SKM-1 (cell line): ENCODE results near the gene HDHD3.
A peak's percentile ranks its signal among the peaks of the same experiment; 100 is the strongest.
"Not testable (repeated sequence)": the region's sequence is repeated elsewhere in the genome, so short reads cannot be mapped to it uniquely, and the experiment has no call there.

ENCODE experiments used
- DNase-seq: peaks from one replicate; lab custom pipeline; 2025; ENCODE audit not compliant: unreplicated experiment; lab: John Stamatoyannopoulos, UW

HDHD3 gene

DNA sequence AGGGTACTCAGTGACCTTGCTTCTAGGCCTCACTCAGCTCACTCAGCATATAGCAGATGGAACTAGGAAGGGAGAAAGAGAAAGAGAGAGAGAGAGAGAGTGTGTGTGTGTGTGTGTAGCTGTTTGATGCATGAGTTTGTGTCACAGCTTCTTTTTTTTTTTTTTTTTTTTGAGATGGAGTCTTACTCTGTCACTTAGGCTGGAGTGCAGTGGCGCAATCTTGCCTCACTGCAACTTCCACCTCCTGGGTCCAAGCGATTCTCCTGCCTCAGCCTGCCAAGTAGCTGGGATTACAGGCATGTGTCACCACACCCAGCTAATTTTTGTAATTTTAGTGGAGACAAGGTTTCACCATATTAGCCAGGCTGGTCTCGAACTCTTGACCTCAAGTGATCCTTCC lies 11.1 kb downstream of the HDHD3 start:
- not testable (repeated sequence) for DNase-seq

DNA sequence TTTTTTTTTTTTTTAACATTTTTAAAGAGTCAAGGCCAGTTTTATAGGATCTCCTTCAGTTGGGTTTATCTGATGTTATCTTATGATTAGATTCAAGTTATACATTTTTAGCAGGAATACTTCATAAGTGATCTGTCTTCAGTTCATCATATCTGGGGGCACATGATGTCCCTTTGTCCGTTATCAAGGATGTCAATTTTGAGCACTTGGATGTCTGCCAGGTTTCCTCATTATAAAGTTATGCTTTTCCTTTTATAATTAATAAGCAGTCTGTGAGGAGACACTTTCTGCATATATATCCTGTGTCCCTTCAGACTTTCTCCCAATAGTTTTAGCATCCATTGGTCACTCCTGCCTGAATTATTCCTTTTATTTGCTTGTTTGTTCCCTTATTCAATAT lies 11.8 kb downstream of the HDHD3 start:
- no peak for DNase-seq

DNA sequence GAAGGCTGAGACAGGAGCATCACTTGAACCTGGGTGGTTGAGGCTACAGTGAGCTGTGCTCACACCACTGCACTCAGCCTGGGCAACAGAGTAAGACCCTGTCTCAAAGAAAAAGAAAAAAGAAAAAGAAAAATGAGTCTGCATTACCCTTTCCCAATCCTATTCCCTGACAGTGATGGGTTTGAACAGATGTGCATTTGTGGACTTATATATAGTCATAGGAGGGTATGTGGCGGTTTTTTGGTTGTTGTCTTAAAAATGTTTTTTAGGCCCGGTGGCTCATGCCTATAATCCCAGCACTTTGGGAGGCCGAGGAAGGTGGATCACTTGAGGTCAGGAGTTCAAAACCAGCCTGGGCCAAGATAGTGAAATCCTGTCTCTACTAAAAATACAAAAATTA lies 13.4 kb downstream of the HDHD3 start:
- DNase-seq = no peak

DNA sequence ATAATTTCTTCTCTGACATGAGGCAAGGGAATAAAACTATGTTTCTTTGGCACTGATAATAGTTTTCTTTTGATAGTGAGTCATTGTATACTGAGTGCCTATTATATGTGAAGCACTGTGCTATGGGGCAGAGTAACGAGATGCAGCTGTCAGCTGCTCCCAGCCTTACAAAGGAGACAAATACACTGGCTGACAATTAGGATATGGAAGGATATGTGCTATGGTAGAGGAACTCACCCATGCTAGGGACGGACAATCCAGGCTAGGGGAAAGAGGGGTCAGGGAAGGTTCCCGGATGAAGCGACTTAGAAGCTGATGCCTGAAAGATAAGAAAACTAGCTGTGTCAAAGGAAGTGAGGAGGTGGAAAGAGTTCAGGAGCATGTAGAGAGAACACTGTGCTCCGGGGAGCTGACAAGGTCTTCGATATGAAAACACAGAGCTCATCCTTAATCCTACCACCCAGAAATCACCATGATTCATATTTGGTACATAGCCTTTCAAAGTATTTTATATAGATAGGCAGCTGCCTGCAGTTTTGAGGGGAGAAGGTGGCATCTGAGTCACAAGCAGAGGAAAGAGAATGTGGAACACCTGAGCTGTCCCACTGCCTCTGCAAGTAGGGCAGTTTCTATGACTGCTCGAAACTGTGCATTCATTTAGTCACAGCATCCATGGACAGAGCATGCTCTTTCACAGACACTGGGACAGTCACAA lies 15.3 kb downstream of the HDHD3 start:
- DNase-seq = no peak

DNA sequence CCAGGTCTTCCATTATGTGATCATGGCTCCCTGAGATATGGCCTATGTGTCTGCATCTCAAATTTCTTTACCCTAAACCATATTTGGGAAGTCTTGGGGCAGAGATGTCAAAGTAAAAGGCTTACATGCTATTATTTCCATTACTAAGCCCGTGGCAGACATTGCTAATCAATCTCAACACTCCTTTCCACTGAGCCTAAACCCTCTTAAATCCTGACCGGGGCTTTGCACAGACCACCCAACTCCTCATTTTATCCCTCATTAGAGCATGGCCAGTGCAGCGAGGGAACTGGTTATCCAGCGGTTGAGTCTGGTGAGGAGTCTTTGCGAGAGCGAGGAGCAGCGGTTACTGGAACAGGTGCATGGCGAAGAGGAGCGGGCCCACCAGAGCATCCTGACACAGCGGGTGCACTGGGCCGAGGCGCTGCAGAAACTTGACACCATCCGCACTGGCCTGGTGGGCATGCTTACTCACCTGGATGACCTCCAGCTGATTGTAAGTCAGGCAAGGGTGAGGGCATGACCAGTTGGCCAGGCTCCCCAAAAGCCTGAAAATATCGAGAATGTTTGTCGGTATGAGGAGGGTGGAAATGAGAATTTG lies 16.4 kb downstream of the HDHD3 start:
- DNase-seq = no peak

DNA sequence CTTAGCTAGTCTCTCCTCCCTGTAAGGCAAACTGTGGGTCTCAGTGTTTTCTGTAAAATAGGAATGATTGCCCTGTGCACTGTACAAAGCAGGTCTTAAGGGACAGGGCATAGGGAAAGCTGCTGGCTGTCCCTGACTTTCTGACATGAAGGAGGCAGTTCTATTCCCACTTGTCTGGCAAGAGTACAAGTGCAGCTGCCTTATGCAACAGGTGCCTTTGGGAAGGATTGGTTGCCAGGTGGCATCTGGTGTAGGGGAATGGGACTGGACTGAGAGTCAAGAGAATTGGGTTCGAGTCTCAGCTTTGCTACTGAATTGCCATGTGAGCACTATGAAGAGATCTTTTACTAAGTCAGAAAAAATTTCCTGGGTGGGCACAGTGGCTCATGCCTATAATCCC lies 17.4 kb downstream of the HDHD3 start:
- DNase-seq = no peak

DNA sequence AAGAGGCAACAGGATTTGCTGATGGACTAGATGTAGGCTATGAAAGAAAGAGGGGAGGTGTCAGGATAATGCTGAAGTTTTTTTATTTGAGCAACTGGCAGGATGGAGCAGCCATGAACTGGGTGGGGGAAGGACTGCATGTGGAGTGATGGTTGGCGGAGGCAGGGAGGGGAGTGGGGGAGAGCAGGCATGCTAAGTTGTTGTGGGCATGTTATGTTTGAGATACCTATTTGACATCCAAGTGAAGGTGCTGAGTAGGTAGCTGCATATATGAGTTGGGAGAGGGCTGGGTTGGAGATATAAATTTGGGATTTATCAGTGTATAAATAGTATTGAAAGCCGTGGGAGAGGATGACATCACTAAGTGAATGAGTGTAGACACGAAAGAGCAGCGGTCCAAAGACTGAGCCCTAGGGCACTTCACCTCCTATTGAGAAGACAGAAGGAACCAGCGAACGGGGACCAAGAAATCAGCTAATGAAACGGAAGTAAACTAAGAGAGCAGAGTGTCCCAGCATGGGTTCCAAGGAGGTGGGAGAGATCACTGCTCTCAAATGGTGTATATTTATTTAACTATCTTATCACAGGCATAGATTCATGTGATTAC lies 20.0 kb downstream of the HDHD3 start:
- DNase-seq = no peak

DNA sequence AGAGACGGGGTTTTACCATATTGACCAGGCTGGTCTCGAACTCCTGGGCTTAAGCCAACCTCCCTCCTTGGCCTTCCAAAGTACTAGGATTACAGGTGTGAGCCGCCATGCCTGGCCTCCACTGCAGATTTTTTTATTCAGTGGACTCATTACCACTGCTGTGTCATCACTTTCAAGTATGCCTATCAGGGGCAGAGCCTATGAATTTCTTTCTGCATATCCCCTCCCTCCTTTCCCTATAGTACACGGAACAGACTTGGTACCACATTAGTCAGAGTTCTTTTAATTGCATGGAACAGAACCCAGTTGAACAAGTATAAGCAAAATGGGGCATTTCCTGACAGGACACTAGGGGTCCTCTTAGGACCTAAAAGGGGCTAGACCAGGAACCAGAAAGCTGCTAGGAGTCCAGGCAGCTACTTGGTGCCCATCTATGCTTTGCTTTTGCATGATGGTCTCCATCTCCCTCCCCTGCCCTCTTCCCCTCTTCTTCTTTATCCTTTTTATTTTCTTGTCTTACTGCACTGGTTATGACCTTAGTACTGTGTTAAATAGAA lies 21.7 kb downstream of the HDHD3 start:
- no peak for DNase-seq

DNA sequence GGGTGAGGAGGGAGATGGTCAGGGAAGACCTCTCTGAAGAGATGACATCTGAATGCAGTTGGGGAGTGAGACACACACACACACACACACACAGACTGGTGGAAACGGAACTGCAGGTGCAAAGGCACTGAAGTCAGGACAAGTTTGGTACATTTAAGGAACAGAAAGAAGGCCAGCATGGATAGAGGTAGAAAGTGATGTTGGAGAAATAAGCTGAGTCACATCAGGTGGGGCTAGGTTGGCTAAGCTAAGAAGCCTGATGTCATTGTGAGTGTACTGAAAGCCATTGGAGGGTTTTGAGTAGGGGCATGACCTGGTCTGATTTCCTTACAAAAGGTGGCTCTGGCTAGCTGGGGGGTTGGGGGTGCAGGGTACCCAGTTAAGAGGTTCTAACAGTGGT lies 24.4 kb downstream of the HDHD3 start:
- no peak for DNase-seq

DNA sequence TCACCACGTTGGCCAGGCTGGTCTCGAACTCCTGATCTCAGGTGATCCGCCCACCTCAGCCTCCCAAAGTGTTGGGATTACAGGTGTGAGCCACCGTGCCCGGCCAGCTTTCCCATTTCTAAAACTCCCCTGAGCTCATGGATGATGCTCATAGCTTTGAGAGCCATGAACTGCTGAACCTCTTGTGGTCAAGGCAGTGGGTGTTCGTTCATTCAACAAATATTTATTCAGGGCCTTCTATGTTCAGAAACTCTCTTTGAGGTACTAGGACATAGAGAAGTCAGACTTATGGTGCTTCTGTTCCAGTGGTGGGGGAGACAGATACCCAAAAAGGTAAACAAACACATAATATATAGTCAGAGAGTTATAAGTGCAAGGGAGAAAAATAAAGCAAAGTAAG lies 24.8 kb downstream of the HDHD3 start:
- no peak for DNase-seq

DNA sequence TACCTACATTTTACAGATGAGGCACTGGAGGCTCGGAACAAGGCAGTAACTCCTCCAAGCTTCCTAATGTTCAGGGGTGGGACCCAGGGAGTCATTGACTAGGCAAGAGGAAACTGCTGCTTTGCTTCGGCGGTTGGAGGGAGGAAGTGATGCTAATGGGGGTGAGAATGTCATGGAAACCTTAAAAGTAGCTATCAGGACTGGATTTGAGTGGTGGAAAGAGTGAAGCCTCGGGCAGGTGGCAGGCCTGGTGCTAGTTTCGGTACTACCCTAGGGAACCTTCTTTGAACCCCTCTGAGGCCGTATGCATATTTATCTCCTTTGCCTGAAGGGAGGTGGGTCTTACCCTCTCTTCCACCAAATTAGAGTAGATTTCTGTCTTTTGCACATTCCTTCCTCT lies 25.8 kb downstream of the HDHD3 start:
- peak; percentile 18 for DNase-seq

DNA sequence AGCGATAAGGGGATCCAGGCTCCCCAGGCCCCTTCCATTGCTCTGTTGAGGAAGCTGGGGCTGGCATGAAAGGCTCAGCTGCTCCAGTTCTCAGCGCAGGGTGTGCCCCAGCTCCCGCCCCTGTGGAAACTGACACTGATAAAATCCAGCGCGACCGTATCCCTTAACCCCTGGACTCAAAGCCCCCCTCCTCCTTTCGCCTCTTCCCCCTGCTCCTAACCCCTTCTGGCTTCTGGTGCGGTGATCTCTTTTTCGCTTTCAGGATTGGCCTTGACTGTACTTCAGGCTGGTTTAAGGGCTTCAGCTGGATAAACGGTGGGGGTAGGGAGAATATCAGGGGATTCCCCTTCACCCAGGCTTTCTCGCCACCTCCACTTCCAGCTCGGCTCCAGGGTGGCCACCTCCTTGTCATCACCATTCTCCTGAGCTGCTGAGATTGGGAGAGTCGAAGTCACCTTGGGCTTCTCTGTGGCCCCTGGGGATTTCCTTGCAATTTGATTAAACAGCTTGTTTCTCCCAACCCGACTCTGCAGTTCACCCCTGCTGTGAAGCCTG lies 26.6 kb downstream of the HDHD3 start:
- DNase-seq = no peak

DNA sequence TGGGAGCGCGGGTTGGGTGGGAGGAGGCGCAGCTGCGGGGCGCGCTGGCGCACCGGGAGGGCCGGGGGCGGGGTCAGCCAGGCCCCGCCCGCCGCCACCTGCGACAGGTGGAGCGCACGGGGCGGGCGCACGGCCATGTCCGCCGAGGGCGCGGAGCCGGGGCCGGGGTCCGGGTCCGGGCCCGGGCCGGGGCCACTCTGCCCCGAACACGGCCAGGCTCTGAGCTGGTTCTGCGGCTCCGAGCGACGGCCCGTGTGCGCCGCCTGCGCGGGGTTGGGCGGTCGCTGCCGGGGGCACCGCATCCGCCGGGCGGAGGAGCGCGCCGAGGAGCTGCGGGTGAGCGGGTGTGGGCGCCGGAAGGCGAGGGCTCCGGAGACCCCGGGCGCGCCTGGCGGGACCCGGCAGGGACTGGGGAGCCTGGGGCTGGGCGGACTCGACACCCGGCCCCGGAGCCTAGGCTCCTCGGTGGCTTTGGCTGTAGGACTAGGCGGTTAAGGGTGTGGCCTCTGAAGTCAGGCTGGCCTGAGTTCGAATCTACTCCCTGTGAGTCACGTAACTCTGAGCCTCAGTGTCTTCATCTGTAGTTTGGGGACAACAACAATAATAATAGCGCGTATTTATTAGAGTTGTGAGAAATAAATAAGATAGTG lies 27.2 kb downstream of the HDHD3 start, which contains the start of gene BSPRY:
BSPRY (plus strand) TSS at position 97 of the 650 bp plus-strand sequence; CDS start at position 136, 39 bp downstream.
- no peak for DNase-seq

DNA sequence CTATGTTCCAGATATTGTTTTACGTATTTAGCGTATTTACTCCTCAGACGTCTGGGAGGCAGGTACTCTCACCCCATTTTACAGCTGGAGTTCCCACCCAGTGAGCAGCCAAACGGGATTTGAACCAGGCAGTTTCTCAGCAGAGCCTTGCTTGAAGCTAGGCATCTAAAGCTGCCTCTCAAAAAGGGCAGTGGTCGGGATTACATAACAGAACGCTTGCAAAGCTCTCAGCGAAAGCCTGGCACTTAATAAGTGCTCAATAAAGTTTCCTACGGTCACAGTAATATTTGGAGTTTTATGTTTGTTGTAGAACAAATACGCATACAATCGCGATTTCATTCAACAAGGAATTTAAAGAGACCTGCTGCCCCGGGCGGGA lies 27.7 kb downstream of the HDHD3 start:
- no peak for DNase-seq

DNA sequence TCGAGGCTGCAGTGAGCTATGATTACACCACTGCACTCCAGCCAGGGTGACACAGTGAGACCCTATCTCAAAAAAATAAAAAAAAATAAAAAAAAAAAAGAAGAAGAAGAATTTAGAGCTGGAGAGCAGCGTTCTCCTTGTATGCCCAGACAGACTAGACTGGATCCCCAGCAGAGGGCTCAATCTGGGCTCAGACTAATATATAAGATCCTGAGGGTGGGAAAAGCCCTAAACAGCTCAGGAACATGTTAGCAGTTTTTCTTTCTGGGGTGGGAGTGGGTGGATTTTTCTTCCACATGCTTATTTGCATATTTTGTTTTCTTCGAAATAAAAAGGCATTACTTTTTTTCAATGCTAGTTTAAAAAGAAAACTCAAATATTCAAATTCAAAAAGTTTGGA lies 28.3 kb downstream of the HDHD3 start:
- no peak for DNase-seq

DNA sequence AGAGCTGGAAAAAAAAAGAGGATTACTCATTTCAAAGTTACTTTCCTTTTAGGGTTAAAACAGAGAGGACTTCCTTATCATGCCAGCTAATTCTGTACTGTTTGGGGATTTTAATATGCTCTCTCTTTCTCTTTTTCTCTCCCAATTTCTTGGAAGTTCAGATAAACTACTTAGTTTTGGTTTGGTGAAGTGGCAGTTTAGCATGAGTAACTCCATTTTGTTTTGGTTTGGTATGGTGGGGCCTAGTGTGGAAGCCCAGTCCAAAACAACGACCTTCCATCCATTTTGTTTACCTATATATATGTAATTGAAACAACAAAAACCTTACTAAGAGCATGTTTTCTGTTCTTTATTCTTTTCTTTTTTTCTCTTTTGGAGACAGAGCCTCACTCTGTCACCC lies 31.1 kb downstream of the HDHD3 start:
- DNase-seq = no peak

DNA sequence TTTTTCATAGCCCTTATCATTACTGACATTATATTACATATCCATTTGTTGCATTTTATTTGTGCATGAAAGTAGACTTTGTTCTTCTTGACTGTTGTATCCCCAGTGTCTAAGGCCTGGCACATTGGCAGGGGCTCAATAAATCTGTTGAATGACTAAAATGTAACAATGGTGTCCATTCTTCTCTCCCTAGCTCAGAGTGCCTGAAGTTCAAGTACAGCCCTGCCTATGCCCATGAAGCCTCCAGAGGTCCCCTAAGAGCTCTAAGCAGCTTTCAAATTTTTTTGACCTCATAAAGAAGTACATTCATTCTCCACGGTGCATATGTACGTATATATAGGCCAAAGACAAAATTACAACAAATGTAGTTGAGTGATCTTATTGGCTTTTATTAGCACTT lies 31.6 kb downstream of the HDHD3 start:
- DNase-seq = no peak

DNA sequence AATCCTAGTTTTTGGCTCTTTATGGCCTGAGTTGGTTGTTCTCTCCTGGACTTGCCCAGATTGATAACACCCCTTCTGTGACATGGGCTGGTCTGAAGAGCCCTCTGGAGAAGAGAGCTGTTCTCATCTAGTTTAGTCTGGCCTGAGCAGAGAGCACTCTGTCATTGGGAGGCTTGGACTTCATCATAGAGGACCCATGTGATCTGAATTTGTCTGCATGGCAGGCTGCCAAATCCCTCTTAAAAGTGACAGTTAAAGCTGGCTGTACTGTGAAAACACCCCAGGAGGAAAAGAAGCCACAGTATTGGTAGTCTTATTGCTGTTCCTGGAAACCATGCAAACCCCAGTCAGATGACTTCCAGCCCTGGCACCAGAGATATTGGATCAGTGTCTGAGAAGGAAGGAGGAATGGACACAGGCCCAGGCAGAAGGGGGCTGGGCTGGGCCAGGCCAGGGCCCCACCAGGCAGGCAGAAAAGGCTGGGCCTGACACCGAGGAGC lies 33.0 kb downstream of the HDHD3 start:
- no peak for DNase-seq

DNA sequence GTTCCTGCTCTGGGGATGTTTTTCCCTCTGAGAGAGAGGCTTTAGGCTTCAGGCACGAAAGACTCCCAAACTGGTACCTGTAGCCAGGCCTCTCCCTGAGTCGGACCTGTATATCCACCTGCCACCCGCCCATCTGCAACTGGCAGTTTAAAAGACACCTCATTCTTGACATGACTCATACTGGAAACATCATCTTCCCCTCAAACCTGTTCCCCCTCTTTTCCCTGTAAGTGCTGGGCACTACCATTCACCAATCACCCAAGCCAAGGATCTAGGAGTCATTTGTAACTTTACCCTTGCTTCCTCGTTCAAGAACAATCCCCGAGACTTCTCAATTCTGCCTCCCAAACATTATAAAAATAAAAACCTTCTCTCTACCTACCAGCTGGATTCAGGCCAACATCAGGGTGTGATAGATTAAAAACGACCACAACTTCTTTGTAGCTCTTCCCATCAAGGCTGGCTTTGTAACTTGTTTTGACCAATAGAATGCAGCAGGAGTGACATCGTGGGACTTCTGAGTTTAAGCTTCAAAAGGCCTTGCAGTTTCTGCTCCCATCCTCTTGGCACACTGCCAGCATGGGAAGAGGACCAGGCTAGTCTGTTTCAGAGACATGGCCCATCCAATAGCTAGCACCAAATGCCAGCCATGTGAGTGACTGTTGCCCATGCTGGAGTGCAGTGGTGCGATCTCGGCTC lies 34.9 kb downstream of the HDHD3 start:
- no peak for DNase-seq

DNA sequence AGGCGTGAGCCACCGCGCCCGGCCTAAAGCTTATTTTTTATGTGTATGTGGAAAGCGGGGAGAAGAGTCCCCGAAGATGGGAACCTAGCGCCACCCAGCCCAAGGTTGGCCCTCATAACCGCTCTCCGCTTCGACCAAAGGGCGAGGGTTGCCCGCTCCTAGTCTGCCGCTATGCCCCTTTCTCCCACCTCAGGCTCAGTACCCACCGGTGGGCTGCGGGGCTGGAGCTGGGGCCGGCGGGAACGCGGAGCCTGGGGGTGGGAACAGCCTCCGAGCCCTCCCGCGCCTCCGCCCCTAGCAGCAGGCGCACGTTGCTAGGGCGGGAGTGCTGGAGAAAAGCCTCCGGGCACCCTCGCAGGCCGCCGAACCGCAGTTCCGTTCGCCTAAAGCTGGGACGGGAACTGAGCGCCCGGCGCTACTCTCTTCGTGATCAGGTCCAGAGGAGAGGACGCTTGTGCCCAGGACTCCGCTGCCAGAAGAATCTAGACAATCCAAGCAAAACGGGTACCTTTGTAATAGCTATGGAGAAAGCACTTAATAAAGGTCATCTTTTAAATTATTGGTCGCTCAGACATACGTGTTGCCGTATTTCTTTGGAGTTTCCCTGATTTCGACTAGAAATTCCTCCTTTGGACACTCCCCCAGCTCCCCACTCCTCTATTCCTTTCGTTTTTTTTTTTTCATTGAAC lies 36.6 kb downstream of the HDHD3 start, which contains the start of gene WDR31:
WDR31 (minus strand) TSS at position 265 of the 689 bp plus-strand sequence. CDS start 8,253 bp downstream, outside the sequence.
- DNase-seq = no peak
